ENCODE data around the gene FRMD1. TPM values are rescaled to one million over a fixed set of nuclear protein-coding genes. Genes with fewer than 3 reads are reported as not detected.
A peak's percentile ranks its signal among the peaks of the same experiment; 100 is the strongest.

FRMD1 gene
- total RNA-seq, 1 experiment from 2014 or later: not detected

- ATAC-seq (no peak), DNase-seq (no peak)
- BruUV-seq (replicated peaks): no TSS peak
- H2AFZ ChIP-seq (ENCODE audit: low read length): no peak overlapping the region
- H3K9me3 ChIP-seq (ENCODE audit: low read length): no peaks in the 10 kb centered on the region
- no peak overlapping the region for H3K27ac ChIP-seq (ENCODE audit: low read length)
- no peaks in the 10 kb centered on the region for H4K20me1 ChIP-seq (ENCODE audit: low read length)
- H3K4me1 ChIP-seq (ENCODE audit: insufficient read depth, low read length): no peaks in the 10 kb centered on the region
- H3F3A ChIP-seq (ENCODE audit: low read length, unreplicated experiment): no peaks in the 10 kb centered on the region
- CTCF ChIA-PET: no interaction called here
- no peaks in the 10 kb centered on the region for H3K79me2 ChIP-seq (ENCODE audit: low read length)
- intact Hi-C loops (cut with micrococcal nuclease): no loop called here
- H3K27me3 ChIP-seq (ENCODE audit: low read length): no peaks in the 10 kb centered on the region
- H3K9ac ChIP-seq (ENCODE audit: low read length): no peak overlapping the region
- TF ChIP-seq EZH2phosphoT487 (IDR thresholded peaks at IDR 0.05; ENCODE audit: borderline replicate concordance, low read length) (no peak), EZH2 (IDR thresholded peaks at IDR 0.05; ENCODE audit: low read length, unreplicated experiment) (no peak), CTCF (conservative IDR thresholded peaks at IDR 0.05; ENCODE audit: low read depth, low read length) (no peak)
- no peaks in the 10 kb centered on the region for H3K9me2 ChIP-seq (replicated peaks; ENCODE audit: low read length)
- no peak overlapping the region for H3K4me3 ChIP-seq (ENCODE audit: low read length)
- no peaks in the 10 kb centered on the region for H3K36me3 ChIP-seq (ENCODE audit: low read depth, low read length)
- POLR2A ChIA-PET (ENCODE audit: unreplicated experiment): no interaction called here
- no peak overlapping the region for H3K4me2 ChIP-seq (ENCODE audit: low read length)
Observed at GRCh38 chr6:168053957-168054471, 25.0 kb downstream of the FRMD1 start.

- H3K36me3 ChIP-seq (ENCODE audit: low read depth, low read length): no peaks in the 10 kb centered on the region
- no TSS peak for BruUV-seq (replicated peaks)
- H4K20me1 ChIP-seq (ENCODE audit: low read length): no peaks in the 10 kb centered on the region
- no peaks in the 10 kb centered on the region for H3K9me3 ChIP-seq (ENCODE audit: low read length)
- no peak overlapping the region for H3K4me2 ChIP-seq (ENCODE audit: low read length)
- no peaks in the 10 kb centered on the region for H3F3A ChIP-seq (ENCODE audit: low read length, unreplicated experiment)
- H3K9ac ChIP-seq (ENCODE audit: low read length): no peak overlapping the region
- intact Hi-C loops (cut with micrococcal nuclease): no loop called here
- H3K4me1 ChIP-seq (ENCODE audit: insufficient read depth, low read length): no peaks in the 10 kb centered on the region
- H3K27ac ChIP-seq (ENCODE audit: low read length): no peak overlapping the region
- H3K9me2 ChIP-seq (replicated peaks; ENCODE audit: low read length): no peaks in the 10 kb centered on the region
- H3K79me2 ChIP-seq (ENCODE audit: low read length): no peaks in the 10 kb centered on the region
- ChIA-PET POLR2A (ENCODE audit: unreplicated experiment) (no interaction called here), CTCF (no interaction called here)
- H3K27me3 ChIP-seq (ENCODE audit: low read length): no peaks in the 10 kb centered on the region
- ATAC-seq (no peak), DNase-seq (no peak)
- H2AFZ ChIP-seq (ENCODE audit: low read length): no peak overlapping the region
- no peak overlapping the region for H3K4me3 ChIP-seq (ENCODE audit: low read length)
- TF ChIP-seq EZH2 (IDR thresholded peaks at IDR 0.05; ENCODE audit: low read length, unreplicated experiment) (no peak), CTCF (conservative IDR thresholded peaks at IDR 0.05; ENCODE audit: low read depth, low read length) (no peak), EZH2phosphoT487 (IDR thresholded peaks at IDR 0.05; ENCODE audit: borderline replicate concordance, low read length) (no peak)
Observed at GRCh38 chr6:168053086-168053956, 25.7 kb downstream of the FRMD1 start.

- Histone ChIP-seq H3K9ac (ENCODE audit: low read length) (no peak overlapping the region), H3K36me3 (ENCODE audit: low read depth, low read length) (no peaks in the 10 kb centered on the region), H3K27me3 (ENCODE audit: low read length) (no peaks in the 10 kb centered on the region), H3K27ac (ENCODE audit: low read length) (no peak overlapping the region), H3K9me3 (ENCODE audit: low read length) (no peaks in the 10 kb centered on the region), H4K20me1 (ENCODE audit: low read length) (no peaks in the 10 kb centered on the region), H3K4me2 (ENCODE audit: low read length) (no peak overlapping the region), H3K79me2 (ENCODE audit: low read length) (no peaks in the 10 kb centered on the region), H3K4me3 (ENCODE audit: low read length) (no peak overlapping the region), H3K9me2 (replicated peaks; ENCODE audit: low read length) (no peaks in the 10 kb centered on the region), H3K4me1 (ENCODE audit: insufficient read depth, low read length) (no peaks in the 10 kb centered on the region), H2AFZ (ENCODE audit: low read length) (no peak overlapping the region), H3F3A (ENCODE audit: low read length, unreplicated experiment) (no peaks in the 10 kb centered on the region)
- POLR2A ChIA-PET (ENCODE audit: unreplicated experiment): no interaction called here
- intact Hi-C loops (cut with micrococcal nuclease): no loop called here
- peak; percentile 59; the same call in 1 of the 2 replicates for ATAC-seq
- TF ChIP-seq CTCF (conservative IDR thresholded peaks at IDR 0.05; ENCODE audit: low read depth, low read length) (0 out of 2 replicates have a peak, but pooled peaks have one; percentile 22), EZH2 (IDR thresholded peaks at IDR 0.05; ENCODE audit: low read length, unreplicated experiment) (no peak)
- no TSS peak for BruUV-seq (replicated peaks)
- CTCF ChIA-PET: no interaction called here
- peak; percentile 6 for DNase-seq
Observed at GRCh38 chr6:168052291-168052891, 26.6 kb downstream of the FRMD1 start.
